ENCODE measurements around the gene SEMA3E.
"Not testable (repeated sequence)": the region's sequence is repeated elsewhere in the genome, so short reads cannot be mapped to it uniquely, and the experiment has no call there.

The SEMA3E gene

DNA sequence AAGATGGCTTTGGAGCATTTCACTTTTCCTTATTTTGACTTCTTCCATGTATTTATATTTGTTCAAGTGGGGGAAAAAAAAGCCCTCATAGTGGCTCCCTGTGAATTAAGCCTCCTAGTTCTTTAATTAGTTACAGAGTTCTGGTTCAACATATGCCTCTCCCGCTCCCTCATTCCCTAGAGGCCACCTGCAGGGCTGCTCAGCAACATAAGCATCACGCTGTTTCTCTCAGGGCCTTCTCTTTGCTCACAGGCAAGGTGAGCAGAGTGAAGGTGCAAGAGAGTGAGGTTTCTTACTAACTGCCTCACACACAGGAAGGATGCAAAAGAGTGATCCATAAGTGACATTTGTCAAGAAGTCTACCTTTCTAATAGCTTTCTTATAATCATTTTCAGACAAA is 196.7 kb downstream of the SEMA3E start:
- DNase-seq (ENCODE audit: low read depth, low spot score): no peak

DNA sequence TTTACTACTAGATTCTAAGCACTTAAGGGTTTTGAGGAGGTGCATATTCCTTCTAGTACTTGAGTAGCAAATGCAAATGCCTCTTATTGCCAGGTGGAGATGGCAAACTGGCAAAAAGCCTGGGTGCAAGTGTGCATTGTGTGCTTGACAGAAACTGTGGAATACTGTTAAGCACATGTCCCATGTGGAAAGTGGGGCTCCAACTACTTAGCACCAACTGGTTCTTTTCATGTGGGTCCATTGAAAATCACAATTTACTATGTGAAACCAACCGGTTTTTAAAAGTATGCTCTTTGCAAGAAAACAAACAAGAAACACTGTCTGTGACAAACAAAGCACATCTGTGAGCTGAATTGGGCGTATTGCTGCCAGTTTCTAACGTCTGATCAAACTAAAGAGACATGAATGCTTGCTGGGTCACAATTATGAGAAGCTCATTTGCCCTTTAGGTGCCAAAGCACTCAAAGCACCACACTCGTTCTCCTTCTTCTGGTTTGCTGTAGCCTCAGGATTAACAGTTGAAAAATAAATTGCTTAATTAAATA is 197.4 kb downstream of the SEMA3E start:
- no peak for DNase-seq (ENCODE audit: low read depth, low spot score)

DNA sequence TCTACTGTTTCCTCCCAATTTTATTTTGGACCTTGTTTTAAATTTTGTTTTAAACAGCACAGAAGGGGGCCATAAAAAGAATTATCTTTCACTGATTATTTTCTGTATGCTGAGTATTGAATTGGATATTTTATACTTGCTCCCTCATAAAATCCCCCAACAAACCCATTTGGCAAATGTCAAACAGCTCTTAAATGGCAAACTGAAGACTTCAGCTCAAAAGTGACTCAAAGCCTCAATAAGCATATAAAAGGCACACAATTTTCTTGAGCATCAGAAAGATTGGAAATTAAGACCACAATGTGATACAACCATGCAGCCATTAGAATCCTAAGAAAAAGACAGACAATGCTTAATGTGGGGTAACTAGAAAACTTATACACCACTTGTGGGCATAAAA is 199.2 kb downstream of the SEMA3E start:
- DNase-seq (ENCODE audit: low read depth, low spot score): no peak

DNA sequence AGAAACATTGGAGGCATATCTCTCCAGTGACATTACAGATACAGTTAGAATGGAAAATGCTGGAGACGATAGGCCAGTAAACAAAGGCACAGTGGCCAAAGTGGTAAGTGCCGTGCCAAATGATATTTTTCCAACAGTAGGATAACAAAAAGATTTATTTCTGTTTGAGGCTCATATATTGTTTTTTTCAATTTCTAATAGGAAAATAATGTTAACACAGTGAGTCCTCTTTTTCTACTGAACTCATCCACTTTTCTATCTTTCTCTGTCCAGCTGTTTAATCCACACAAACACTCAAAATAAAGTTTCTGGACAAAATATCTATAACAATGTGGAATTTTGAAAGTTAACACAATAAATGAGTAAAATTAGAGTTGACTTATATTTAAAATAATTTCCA is 201.3 kb downstream of the SEMA3E start:
- DNase-seq (ENCODE audit: low read depth, low spot score): no peak

DNA sequence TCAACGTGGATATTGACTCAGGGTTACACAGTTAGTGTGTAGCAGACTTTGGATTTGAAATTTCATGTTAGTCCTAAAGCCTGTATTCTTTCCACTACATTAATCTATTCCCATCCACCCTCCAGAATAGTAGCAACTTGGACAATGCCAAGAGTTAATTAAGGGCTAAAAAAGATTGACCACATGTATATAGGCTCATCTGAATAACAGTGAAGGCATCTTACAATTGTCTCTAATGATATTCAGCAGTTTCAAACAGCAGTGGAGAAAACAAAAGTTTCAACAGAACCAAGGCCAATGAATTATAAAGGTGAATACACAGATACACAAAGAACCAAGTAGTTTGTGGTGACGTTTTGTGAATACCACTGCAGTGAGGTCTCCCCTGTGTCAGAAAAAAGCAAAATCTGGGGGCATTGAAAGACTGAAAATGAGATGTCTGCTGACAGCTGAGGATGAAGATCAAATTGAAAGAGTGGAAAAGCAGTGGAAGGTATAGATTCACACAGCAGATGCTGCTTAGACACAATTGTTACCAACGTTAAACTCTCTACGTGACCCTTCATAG is 202.8 kb downstream of the SEMA3E start:
- no peak for DNase-seq (ENCODE audit: low read depth, low spot score)

DNA sequence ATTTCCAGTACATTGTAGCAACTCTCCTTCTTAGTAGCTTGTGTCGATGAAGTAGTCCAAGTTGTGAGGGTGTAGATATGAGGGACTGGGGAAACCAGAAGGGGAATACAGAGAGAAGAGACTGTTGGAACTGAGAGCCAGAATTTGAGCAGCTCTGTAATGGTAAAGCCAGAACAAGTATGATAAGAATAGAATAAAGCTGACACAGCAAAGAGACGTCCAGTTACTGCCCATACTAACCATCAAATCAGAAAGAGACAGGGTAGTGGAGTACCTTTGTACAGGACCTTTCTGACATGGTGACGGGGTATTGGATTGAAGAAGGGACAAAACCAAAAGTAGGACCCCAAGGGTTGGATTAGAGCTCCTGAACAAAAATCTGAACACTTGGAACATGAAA is 206.0 kb downstream of the SEMA3E start:
- DNase-seq (ENCODE audit: low read depth, low spot score): no peak

DNA sequence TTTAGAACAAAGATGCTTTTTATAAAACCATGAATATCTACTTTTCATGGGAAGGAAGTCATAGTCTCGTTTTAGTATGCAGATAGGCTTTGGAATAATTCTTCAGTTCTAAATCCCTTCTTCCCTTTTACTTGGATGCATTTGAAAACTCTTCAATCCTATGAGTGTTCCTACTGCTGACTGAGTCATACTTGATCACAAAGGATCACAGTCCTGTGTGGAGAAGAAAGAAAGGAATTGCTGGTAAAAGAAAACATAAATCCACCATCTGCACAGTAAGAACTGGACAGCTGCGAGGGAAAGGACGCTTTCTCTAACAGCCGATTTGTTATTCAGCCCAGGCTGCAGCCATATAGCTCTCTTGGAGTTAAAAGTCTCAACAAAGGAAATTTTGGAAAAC is 209.9 kb downstream of the SEMA3E start:
- no peak for DNase-seq (ENCODE audit: low read depth, low spot score)

DNA sequence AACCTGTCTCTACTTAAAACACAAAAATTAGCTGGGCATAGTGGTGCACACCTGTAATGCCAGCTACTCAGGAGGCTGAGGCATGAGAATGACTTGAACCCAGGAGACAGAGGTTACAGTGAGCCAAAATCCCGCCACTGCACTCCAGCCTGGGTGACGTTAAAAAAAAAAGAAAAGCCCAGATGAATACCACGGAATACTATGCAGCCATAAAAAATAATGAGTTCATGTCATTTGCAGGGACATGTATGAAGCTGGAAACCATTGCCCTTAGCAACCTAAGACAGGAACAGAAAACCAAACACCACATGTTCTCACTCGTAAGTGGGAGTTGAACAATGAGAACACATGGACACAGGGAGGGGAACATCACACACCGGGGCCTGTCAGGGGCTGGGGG is 218.7 kb downstream of the SEMA3E start:
- DNase-seq (ENCODE audit: low read depth, low spot score): not testable (repeated sequence)

DNA sequence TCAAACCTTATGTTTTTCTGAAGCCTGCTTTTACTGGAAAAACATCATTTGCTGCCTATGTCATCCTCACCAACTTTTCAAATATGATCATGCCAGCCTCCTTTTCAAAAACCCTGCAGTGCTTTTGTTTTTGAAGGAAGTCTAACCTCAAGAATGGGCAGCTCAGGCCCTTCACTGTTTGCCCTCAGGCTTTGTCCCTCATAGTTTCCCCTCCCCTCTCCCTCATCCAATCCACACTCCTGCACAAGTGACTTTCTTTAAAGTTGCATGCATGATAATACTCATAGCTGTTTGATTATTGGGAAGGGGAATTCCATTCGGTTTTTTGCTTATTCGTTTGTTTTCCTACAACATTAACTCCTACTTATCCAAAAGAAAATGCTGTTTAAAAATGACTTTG is 219.4 kb downstream of the SEMA3E start:
- DNase-seq (ENCODE audit: low read depth, low spot score): no peak

DNA sequence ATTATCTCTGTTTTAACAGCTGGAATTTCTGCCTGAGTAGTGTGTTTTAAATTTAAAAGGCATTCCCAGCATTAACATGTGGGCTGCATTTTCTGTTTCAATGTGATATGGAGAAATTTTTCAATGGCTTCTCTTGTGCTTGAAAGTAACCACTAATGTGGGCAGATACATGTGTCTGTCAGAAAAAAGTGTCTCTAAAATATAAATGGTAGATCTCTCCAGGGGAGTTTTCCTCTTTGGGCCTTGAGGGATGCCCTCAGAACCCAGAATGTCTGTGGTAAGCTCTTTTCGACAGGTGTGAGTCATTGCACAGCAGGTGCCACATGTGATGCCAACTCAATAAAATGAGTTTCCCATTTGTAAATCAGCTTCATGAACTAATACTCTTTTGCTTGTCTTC is 221.1 kb downstream of the SEMA3E start:
- DNase-seq (ENCODE audit: low read depth, low spot score): peak; percentile 36

DNA sequence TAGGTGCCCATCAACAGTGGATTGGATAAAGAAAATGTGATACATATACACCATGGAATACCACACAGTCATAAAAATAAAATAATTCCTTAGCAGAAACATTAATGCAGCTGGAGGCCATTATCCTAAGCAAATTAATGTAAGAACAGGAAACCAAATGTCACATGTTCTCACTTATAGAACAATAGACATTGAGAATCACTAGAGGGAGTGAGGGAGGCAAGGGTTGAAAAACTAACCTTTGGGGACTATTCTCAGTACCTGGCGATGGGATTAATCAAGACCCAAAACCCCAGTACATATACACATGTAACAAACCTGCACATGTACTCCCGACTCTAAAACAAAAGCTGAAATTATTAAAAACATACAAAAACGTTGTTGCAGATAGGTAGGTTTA is 222.6 kb downstream of the SEMA3E start:
- no peak for DNase-seq (ENCODE audit: low read depth, low spot score)

DNA sequence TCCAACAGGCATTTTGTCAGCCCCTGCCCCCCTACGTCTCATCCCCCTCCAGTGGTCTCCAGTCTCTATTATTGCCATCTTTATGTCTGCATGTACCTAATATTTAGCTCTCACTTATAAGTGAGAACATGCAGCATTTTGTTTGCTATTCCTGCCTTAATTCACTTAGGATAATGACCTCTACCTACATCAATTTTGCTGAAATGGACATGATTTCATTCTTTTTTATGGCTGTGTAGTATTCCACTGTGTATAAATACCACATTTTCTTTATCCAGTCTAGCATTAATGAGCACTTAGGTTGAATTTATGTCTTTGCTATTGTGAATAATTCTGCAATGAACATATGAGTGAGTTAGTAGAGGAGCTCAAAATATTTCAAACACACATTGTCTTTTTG is 229.9 kb downstream of the SEMA3E start:
- no peak for DNase-seq (ENCODE audit: low read depth, low spot score)

DNA sequence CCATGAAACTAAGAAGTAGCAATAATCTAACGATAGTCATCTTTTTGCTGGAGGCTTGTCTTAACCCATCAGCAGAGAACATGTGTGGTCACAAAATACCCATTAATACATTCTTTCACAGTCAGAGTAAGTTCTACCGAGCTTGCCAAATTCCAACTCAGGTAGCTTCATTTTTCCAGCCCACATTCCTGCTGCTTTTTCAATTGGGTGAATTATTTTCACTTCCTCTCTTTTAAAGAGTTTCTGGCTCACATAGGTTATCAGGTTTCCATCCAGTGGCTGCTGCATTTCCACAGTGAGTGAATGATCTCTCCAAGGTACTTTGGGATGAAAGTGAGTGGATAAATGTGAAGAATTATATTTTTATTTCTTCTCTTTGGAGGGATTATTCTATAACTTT is 233.1 kb downstream of the SEMA3E start:
- DNase-seq (ENCODE audit: low read depth, low spot score): no peak

DNA sequence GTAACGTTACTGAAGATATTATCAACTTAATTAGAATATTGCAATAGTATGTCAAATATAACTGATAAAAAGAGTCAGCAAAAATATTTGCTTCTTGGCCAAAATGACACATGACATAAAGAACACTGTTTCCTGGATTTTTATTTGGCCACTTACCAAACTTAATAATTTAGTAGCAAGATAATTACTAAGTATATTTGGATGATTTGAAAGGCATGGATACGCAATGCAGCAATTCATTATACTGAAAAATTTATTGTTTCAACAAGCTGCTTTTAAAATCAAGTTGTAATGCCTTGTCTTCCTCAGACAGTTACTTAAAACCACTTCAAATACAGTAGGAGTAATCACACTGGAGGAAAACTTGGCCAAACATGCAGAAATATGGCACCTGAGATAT is 234.0 kb downstream of the SEMA3E start:
- DNase-seq (ENCODE audit: low read depth, low spot score): no peak

DNA sequence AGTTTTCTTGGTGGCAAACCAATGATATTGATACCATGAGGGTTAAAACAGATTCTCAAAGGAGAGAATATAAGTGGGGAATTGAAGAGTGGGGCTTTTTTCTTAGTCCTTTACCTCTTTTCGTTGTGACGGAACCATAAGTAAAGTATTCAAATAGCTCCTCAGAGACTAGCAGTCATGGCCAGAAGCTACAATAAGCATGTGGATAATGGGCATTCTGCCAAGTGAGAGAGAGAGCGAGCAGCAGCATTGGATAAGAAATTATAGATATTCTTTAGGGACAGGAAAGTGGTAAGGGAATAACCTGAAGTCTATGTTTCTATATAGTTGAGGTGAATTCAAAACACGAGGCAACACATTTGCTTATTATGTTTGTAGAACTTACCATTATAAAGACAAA is 235.1 kb downstream of the SEMA3E start:
- peak; percentile 7 for DNase-seq (ENCODE audit: low read depth, low spot score)

DNA sequence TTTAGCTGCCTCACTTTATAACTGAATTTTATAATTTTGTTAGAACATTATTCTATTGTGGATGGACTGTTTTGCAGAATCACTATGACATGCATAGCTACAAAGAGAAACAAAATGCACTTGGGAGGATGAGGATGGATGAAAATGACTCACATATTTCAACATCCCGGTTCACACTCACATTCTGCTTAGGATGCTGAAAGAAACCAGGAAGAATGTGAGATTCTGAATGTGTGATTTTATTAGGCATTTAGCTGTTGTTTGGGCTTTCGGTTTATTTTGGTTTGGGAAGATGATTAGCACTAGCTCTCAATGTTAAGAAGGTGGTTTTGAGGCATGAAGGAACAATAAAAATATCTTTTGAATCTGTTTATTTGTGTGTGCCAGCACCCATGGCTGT is 235.5 kb downstream of the SEMA3E start:
- DNase-seq (ENCODE audit: low read depth, low spot score): no peak

DNA sequence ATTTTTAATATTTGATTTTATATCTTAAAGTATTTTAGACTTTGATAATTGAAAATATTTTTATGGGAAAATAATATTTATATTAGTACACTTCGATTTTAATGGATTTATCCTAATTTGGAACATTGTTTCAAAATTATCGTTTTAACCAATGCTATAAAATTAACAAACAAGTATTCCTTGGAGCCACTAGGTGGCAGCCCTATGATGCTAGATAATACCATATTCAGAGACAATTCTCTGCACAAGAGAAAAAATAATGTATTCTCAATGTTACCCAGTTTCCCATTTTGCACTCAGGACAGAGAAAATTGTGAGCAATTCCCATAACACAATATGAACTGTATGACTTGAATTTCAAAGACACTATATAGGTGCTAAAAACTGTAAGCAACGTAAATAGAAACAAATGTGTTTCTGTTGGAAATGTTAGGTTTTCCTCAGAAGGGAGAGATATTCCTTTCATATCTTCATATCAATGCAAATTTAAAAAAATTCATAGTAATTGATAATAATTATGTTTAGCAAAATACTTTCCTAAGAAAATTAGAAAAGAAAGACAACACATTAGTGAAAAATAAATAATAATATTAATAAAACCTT is 237.8 kb downstream of the SEMA3E start:
- peak; percentile 40 for DNase-seq (ENCODE audit: low read depth, low spot score)

DNA sequence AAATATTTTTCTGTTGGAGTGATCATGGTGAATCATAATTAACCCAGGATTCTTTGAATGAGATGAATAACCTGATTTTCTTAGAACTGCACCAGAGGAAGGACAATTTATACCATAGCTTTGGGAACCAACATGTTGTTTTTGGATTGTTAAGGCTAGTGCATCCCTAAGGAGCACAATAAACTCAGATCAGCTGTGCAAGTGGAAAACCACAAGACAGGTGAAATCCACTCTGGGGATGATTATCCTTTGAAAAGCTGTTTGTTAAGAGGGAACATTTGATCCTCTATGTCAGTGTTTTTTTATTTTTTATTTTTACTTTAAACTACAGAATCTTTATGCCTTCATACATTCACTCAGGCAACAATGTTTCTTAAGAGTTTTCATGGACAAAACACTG is 254.2 kb downstream of the SEMA3E start:
- DNase-seq (ENCODE audit: low read depth, low spot score): no peak

DNA sequence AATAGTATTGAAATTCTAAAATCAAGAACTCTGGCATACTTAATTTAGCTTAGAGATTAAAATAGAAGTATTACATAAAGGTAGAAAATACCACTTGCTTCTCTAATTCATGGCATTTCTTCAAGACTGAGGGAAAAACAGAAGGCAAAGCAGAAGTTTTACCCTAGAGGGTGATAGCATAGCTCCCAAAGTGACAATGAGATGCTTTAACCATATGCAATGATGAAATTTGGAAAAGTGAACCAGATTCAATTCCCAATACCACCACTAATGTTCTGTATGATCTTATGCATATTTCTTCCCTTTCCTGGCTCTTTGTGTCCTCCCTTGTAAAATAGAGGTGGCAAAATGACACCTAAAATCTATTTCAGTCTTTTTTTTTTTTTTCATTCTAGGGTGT is 260.5 kb downstream of the SEMA3E start:
- no peak for DNase-seq (ENCODE audit: low read depth, low spot score)

DNA sequence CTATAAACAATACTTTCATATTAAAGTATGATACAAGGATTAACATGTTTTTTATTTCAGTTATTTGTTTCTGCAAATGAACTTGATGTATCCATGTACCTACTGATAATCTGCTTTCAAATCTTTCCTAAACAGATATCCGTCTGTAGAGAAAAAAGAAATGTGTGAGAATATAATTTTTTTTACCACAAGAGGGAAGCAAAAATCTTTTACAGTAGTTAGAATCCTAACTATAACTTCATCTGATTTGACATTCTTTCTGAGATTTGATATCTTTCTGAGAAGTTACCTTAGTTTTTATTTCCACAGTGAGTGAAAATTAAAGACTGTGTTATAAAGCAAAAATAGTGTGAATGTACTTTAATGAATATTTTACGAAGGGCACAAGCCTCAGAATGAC is 282.3 kb downstream of the SEMA3E start:
- no peak for DNase-seq (ENCODE audit: low read depth, low spot score)

DNA sequence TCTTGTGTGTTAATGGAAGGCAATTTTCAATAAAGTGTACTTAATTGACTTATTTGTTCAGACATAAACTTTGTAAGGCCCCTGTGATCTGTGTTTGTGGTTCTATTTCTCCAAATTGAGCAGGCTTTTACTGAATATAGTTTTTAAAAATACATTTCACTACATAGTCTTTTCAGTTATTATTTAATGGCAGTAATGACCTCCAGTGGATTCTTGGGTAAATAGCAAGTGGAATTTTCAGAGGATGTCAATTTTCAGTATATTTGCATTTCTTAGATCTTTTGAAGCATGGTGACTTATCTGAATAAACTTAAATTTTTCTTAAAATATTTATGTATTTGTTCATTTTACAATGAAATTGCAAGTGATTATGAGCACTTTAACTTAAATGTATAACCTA is 283.2 kb downstream of the SEMA3E start:
- DNase-seq (ENCODE audit: low read depth, low spot score): no peak

DNA sequence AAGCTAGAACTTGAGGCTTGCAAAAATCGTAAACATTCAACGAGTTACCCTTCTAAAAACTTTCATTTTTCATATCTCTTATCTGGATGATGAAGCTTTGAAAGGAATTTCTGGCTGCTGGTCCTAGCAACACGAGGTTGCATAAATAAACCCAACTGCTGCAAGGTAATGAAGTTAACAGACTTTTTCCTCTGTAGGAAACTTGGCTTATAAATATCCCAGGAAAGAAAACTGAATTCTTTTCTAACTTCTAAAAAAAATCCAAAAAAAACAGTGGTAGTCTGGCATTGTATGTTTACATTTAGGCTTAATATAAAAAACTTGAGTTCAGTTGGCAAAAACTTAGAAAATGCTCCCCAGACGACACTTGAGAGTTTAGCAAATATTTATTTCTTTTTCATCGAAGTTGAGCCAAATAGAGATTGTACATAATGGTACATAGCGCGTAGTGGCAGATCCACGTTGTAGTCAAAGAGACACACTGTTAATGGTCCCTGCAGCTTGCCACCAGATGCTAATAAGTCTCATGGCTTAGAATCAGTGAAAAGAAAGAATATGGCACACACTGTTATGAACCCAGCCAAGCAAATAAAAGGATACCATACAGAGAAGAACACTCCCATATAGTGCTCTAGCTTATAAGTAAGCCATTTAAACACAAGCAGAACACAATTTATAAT is 285.9 kb downstream of the SEMA3E start:
- no peak for DNase-seq (ENCODE audit: low read depth, low spot score)

DNA sequence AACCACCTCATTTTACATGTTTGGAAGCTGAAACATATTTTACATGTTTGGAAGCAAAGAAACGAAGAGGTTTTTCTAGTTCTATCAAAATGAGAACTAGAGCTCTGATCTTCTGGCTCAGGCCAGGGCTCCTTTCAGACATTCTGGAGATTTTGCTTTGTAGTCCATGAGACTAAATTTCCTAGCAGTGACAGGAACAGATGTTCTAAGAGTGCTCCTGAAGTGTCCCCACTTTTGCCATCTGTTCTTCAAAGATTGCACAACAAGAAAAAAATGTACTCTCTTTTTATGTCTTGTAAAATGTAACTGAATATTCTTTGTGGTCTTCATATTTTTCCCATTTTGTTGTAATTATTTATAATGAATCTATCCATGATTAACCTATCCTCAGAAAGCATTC is 289.8 kb downstream of the SEMA3E start:
- DNase-seq (ENCODE audit: low read depth, low spot score): no peak
